Caco-2 (cell line): ENCODE results near the gene GNAI1. TPM values are rescaled to one million over a fixed set of nuclear protein-coding genes. Genes with fewer than 3 reads are reported as not detected.

Experiments used
- BruUV-seq: library from RNA; stranded (reverse); fragments of 400-500 nt; replicated peaks from 2 replicates; lab custom pipeline; 2021; lab: Mats Ljungman, UMichigan
- CTCF ChIA-PET: fragments of 300-600 bp; sonication (Branson Sonifier 250); formaldehyde crosslinking; loops from one replicate; lab custom pipeline; 2022; ENCODE audit warnings: antibody characterized with exemption; lab: Charles Lee
- POLR2A ChIA-PET: fragments of 300-600 bp; sonication (Branson Sonifier 250); formaldehyde crosslinking; loops from one replicate; lab custom pipeline; 2022; ENCODE audit warnings: antibody characterized with exemption; lab: Charles Lee
- DNase-seq, 2 experiments: peaks; one replicate each; pipeline versions ENCODE4 v3.0.0 to v3.0.0-alpha.2; 2020 to 2022
- H3K27me3 ChIP-seq: replicated peaks from 2 replicates; pipeline ENCODE4 v1.6.0; 2011; ENCODE audit warnings: low read length; ENCODE audit not compliant: control insufficient read depth, insufficient read depth
- H3K36me3 ChIP-seq: 2 replicates; pipeline ENCODE4 v1.5.1; 2011; ENCODE audit warnings: low read length; ENCODE audit not compliant: control insufficient read depth, insufficient read depth
- H3K4me1 ChIP-seq: fragments of 250-450 bp; sonication (Bioruptor Pico); 2 replicates; pipeline ENCODE4 v1.5.1; 2020; ENCODE audit warnings: mild to moderate bottlenecking
- H3K4me3 ChIP-seq: 2 replicates; pipeline ENCODE4 v1.5.1; 2011; ENCODE audit warnings: low read depth, mild to moderate bottlenecking, control low read depth, low read length
- H3K9me3 ChIP-seq: fragments of 250-450 bp; sonication (Bioruptor Pico); 2 replicates; pipeline ENCODE4 v1.5.1; 2020; ENCODE audit warnings: mild to moderate bottlenecking, moderate library complexity
- H3K27ac Mint-ChIP-seq: one replicate; pipeline ENCODE4 v1.8.0; 2022; ENCODE audit warnings: mixed read lengths; ENCODE audit not compliant: unreplicated experiment
- H3K27me3 Mint-ChIP-seq: one replicate; pipeline ENCODE4 v1.8.0; 2022; ENCODE audit warnings: mixed read lengths; ENCODE audit not compliant: insufficient read depth, unreplicated experiment
- H3K36me3 Mint-ChIP-seq: one replicate; pipeline ENCODE4 v1.8.0; 2022; ENCODE audit warnings: mild to moderate bottlenecking, mixed read lengths; ENCODE audit not compliant: insufficient read depth, unreplicated experiment
- H3K4me1 Mint-ChIP-seq: one replicate; pipeline ENCODE4 v1.8.0; 2022; ENCODE audit warnings: low read depth, mixed read lengths; ENCODE audit not compliant: unreplicated experiment
- H3K4me3 Mint-ChIP-seq: one replicate; pipeline ENCODE4 v1.8.0; 2022; ENCODE audit warnings: mild to moderate bottlenecking, moderate library complexity, mixed read lengths; ENCODE audit not compliant: unreplicated experiment
- H3K9me3 Mint-ChIP-seq: one replicate; pipeline ENCODE4 v1.8.0; 2022; ENCODE audit warnings: mixed read lengths; ENCODE audit not compliant: unreplicated experiment
- intact Hi-C: fragments of 100-400 bp; cut with micrococcal nuclease; formaldehyde crosslinking; loops from one replicate; pipeline ENCODE4 v1.10.0; 2022; ENCODE audit not compliant: unreplicated experiment
- total RNA-seq: library from RNA; stranded (reverse); gene quantifications from 2 replicates; pipeline ENCODE4 v1.2.3, GENCODE V29; 2022
- TF ChIP-seq, protein P1 (sequence below), 2 experiments: fragments of 200-600 bp in 1 of 2; IDR thresholded peaks; 1 replicate in 1 of 2; 2 replicates in 1 of 2; pipeline versions ENCODE4 v1.5.1 to v1.8.0; 2011 to 2022; ENCODE audit warnings: antibody characterized with exemption in 1 of 2, control low read depth in 1 of 2, inconsistent platforms in 1 of 2, low read depth in 1 of 2, low read length in 1 of 2, mild to moderate bottlenecking in 1 of 2, moderate library complexity in 1 of 2; ENCODE audit not compliant: insufficient read depth in 1 of 2, severe bottlenecking in 1 of 2, unreplicated experiment in 1 of 2

Gene GNAI1
- total RNA-seq, 1 experiment from 2014 or later = 2.1 TPM

- Mint-ChIP-seq H3K36me3 (no peaks in the 10 kb centered on the region), H3K4me3 (no peak overlapping the region), H3K4me1 (no peaks in the 10 kb centered on the region), H3K27ac (no peak overlapping the region), H3K9me3 (no peaks in the 10 kb centered on the region), H3K27me3 (peaks cover 3% of the 10 kb centered on the region)
- CTCF ChIA-PET = no interaction called here
- POLR2A ChIA-PET = no interaction called here
- Histone ChIP-seq H3K4me1 (no peaks in the 10 kb centered on the region), H3K9me3 (no peaks in the 10 kb centered on the region), H3K4me3 (no peak overlapping the region), H3K36me3 (no peaks in the 10 kb centered on the region), H3K27me3 (no peaks in the 10 kb centered on the region)
- TF ChIP-seq, protein P1, sequence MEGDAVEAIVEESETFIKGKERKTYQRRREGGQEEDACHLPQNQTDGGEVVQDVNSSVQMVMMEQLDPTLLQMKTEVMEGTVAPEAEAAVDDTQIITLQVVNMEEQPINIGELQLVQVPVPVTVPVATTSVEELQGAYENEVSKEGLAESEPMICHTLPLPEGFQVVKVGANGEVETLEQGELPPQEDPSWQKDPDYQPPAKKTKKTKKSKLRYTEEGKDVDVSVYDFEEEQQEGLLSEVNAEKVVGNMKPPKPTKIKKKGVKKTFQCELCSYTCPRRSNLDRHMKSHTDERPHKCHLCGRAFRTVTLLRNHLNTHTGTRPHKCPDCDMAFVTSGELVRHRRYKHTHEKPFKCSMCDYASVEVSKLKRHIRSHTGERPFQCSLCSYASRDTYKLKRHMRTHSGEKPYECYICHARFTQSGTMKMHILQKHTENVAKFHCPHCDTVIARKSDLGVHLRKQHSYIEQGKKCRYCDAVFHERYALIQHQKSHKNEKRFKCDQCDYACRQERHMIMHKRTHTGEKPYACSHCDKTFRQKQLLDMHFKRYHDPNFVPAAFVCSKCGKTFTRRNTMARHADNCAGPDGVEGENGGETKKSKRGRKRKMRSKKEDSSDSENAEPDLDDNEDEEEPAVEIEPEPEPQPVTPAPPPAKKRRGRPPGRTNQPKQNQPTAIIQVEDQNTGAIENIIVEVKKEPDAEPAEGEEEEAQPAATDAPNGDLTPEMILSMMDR (IDR thresholded peaks at IDR 0.05; ENCODE audit: insufficient read depth in 1 of 2, low read depth in 1 of 2, low read length in 1 of 2, severe bottlenecking in 1 of 2, unreplicated experiment in 1 of 2) = no peak
- no TSS peak for BruUV-seq
- DNase-seq = no peak
- intact Hi-C loops = no loop called here
Measured at GRCh38 chr7:80231707-80232106, 97.1 kb downstream of the GNAI1 start.

- no peak overlapping the region for H3K27ac Mint-ChIP-seq
- TF ChIP-seq, protein P1 (IDR thresholded peaks at IDR 0.05; ENCODE audit: insufficient read depth in 1 of 2, low read depth in 1 of 2, low read length in 1 of 2, severe bottlenecking in 1 of 2, unreplicated experiment in 1 of 2) = no peak
Measured at GRCh38 chr7:80232979-80233724, 98.5 kb downstream of the GNAI1 start.

GRCh38 chr7:80235334-80235733 is 100.7 kb downstream of the GNAI1 start:
- Histone ChIP-seq H3K4me3 (no peak overlapping the region), H3K36me3 (no peaks in the 10 kb centered on the region), H3K27me3 (no peaks in the 10 kb centered on the region), H3K4me1 (no peaks in the 10 kb centered on the region), H3K9me3 (no peaks in the 10 kb centered on the region)
- no peak overlapping the region for H3K27ac Mint-ChIP-seq
- no peaks in the 10 kb centered on the region for H3K36me3 Mint-ChIP-seq
- no peaks in the 10 kb centered on the region for H3K4me1 Mint-ChIP-seq
- no peak overlapping the region for H3K4me3 Mint-ChIP-seq
- TF ChIP-seq, protein P1 (IDR thresholded peaks at IDR 0.05; ENCODE audit: insufficient read depth in 1 of 2, low read depth in 1 of 2, low read length in 1 of 2, severe bottlenecking in 1 of 2, unreplicated experiment in 1 of 2) = no peak
- intact Hi-C loops = no loop called here
- CTCF ChIA-PET = no interaction called here
- no TSS peak for BruUV-seq
- H3K27me3 Mint-ChIP-seq = no peaks in the 10 kb centered on the region
- no peaks in the 10 kb centered on the region for H3K9me3 Mint-ChIP-seq
- no peak for DNase-seq
- POLR2A ChIA-PET = no interaction called here

More at GRCh38 chr7:80232979-80233724, 98.5 kb downstream of the GNAI1 start:
- ChIA-PET POLR2A (no interaction called here), CTCF (no interaction called here)
- Mint-ChIP-seq H3K9me3 (no peaks in the 10 kb centered on the region), H3K4me3 (no peak overlapping the region), H3K4me1 (no peaks in the 10 kb centered on the region), H3K36me3 (no peaks in the 10 kb centered on the region), H3K27me3 (peaks cover under 1% of the 10 kb centered on the region)
- H3K4me1 ChIP-seq = no peaks in the 10 kb centered on the region
- intact Hi-C loops = no loop called here
- no peak for DNase-seq
- H3K9me3 ChIP-seq = no peaks in the 10 kb centered on the region
- no peaks in the 10 kb centered on the region for H3K27me3 ChIP-seq
- H3K4me3 ChIP-seq = no peak overlapping the region
- BruUV-seq = no TSS peak
- no peaks in the 10 kb centered on the region for H3K36me3 ChIP-seq
